ENCODE data around the gene MAVS.
"Not testable (repeated sequence)": the region's sequence is repeated elsewhere in the genome, so short reads cannot be mapped to it uniquely, and the experiment has no call there.

GRCh38 chr20:3829891-3830290 is 16.7 kb upstream of the MAVS start:
- TF ChIP-seq EP300 (IDR thresholded peaks at IDR 0.05; ENCODE audit: low read depth); CTCF (IDR thresholded peaks at IDR 0.05); POLR2A (IDR thresholded peaks at IDR 0.05); POLR2AphosphoS5 (IDR thresholded peaks at IDR 0.05): not testable (repeated sequence)

Measured in transverse colon (tissue), 4 donors.